GM18498 (cell line): Measurements from ENCODE around the gene DAZAP1.
A peak's percentile ranks its signal among the peaks of the same experiment; 100 is the strongest.

Source experiments
- ATAC-seq: cut with Tn5 transposase; IDR thresholded peaks from one replicate; pipeline ENCODE4 v1.9.1; 2021; ENCODE audit warnings: mild to moderate bottlenecking, moderate library complexity; ENCODE audit not compliant: unreplicated experiment

DAZAP1 gene

DNA sequence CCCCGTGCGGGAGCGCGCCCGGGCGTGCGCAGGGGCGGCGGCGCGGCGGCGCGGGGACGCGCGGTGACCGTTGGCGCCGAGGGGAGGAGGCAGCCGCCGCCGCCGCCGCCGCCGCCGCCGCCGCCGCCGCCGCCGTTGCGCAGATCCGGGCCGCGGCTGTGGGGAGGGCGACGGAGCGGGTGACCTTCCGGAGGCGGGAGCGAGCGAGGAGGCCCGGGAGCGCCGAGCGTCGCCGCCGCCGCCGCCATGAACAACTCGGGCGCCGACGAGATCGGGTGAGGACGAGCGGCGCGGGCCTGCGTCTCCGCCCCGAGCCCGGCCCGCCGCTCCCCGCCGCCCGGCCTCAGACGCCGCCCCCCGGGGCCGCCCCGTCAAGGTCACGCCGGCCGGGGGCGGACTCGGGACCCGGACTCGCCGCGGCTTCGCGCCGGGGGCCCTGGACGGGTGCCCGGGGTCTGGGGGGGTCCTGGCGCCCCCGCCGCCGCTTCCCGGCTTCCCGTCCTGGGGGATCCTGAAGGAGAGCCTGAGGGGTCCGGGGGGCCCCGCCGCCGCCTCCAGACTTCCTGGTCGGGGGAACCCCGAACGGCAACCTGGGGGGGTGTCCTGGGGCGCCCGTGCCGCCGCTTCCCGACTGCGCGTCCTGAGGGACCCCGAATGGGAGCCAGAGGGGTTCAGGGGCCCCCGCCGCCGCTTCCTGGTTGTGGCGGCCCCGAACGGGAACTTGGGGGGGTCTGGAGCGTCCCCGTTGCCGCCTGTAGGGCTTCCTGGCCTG is at the start of gene DAZAP1:
DAZAP1 (plus strand) TSS at position 59 of the 772 bp plus-strand sequence; CDS start at position 247, 188 bp downstream.
- ATAC-seq = peak; percentile 24

DNA sequence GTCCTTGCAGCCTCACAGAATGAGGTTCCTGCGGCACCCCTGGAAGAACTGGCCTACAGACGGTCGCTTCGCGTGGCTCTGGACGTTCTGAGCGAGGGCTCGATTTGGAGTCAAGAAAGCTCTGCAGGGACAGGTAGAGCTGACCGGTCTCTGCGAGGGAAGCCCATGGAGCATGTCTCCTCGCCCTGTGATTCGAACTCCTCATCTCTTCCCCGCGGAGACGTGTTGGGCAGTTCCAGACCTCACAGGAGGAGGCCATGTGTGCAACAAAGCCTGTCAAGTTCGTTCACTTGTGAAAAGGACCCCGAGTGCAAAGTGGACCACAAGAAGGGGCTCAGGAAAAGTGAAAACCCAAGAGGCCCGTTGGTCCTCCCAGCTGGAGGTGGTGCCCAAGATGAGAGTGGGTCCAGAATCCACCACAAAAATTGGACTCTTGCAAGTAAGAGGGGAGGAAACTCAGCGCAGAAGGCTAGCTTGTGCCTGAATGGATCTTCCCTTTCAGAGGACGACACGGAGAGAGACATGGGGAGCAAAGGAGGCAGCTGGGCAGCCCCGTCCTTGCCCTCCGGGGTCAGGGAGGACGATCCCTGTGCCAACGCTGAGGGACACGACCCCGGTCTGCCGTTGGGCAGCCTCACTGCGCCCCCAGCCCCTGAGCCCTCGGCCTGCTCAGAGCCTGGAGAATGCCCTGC is 47.1 kb upstream of the DAZAP1 start:
- no peak for ATAC-seq

DNA sequence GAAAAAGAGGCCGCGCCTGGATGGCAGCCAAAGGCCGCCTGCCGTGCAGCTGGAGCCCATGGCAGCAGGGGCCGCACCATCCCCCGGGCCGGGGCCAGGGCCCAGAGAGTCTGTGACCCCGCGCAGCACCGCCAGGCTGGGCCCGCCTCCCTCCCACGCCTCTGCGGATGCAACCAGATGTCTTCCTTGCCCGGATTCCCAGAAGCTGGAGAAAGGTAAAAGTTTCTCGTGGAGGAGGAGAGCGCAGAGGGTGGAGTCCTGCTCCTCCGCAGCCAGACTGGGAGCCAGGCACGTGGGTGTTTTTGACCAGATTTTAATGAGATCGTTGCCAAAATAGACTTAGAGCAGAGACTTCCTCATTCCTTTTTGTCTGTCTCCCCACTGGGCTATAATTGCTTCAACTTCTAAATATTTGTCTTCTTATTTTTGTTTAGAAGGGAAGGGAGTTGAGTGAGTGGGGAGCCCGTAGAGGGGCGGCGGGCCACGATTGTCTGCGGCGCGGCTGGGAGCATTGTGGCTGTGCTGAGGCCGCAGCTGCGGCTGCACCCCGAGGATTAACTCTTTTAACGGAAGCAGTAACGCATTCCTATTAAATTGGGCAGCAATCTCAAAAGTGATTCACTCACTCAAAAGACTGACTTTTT is 46.4 kb upstream of the DAZAP1 start:
- no peak for ATAC-seq

DNA sequence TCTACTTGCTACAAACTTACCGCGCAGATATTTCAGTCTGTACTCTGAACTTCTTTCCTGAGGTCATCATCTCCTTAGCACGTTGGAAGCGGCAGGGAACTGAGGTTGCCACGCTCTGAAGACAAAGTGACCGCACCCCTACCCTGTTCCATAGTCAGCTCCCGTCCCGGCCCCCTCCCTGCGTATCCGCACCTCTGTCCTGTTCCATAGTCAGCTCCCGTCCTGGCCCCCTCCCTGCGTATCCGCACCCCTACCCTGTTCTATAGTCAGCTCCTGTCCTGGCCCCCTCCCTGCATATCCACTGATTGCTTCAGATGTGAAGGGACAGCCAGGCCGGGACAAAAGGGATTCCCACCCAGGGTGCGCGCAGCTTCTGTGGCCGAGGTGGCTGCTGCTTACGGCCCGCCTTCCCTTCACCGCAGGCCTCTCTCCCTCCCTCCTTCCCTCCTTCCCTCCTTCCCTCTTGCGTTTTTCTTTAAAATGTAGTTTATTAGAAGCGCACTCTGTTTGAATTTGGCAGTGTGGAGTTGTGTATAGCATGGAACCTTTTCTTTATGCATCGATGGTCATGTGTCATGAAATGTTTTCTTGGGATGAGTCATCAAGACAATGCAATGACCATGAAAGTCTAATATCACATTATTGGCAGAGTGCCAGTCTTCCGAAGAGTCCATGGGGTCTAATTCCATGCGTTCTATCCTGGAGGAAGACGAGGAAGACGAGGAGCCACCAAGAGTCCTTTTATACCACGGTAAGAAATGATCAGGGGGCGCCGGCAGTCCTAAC is 45.6 kb upstream of the DAZAP1 start:
- no peak for ATAC-seq

DNA sequence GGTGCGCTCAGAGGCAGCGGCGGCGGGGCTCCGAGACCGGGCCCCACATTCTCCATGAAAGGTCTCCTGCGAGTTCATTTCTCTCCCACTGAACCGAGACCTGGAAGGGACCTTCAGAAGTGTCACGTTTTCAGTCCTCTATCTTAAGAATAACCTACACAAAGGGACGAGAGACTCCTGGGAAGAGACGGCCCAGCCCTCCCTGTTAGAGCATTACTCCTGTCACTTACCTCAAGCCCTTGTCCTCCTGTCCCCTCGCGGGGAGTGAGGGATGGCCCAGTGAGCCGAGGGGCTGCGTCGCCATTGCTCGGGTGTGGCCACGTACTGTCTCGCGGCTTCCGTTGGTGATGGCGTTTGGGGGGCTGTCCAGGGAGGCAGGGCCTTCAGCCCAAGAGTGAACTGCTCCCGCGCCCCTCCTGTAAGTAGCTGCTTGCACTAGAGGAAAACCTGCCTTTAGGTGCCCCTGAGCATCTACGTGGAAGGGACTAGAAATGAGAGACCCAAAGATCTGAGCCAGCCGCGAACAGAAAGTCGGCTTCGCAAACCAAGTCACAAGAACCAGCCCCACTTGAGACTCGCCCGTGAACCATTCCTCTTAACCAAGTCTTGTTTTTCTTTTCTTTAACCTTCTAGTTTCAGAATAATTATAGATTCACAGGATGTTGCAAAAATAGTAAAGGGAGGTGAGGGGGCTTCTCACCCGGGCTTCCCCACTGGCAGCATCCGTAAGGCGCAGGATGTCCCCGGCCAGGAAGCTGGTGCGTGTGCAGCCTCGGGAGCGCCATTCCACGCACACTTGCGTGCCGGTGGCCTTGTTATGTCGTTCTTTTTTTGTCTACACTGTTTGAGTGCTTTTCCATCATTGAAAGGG is 44.8 kb upstream of the DAZAP1 start:
- no peak for ATAC-seq

DNA sequence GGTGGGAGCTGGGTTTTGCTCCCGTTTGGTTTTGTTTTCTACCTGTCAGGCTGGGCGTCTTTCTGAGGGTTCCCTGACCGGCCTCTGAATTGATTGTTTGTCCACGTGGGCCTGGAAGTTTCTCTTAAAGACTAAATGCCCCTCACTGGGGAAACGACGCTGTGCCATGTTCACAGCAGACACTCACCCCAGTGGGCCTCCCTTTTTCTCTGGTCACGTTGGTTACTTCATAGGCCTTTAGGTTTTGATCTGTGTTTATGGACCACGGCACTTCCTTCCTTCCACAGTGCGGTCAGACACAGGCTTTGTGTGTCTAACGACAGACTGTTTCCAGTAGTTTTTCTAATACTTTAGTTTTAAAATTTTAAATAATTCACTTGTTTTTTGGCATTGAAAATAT is 43.8 kb upstream of the DAZAP1 start:
- ATAC-seq = no peak

DNA sequence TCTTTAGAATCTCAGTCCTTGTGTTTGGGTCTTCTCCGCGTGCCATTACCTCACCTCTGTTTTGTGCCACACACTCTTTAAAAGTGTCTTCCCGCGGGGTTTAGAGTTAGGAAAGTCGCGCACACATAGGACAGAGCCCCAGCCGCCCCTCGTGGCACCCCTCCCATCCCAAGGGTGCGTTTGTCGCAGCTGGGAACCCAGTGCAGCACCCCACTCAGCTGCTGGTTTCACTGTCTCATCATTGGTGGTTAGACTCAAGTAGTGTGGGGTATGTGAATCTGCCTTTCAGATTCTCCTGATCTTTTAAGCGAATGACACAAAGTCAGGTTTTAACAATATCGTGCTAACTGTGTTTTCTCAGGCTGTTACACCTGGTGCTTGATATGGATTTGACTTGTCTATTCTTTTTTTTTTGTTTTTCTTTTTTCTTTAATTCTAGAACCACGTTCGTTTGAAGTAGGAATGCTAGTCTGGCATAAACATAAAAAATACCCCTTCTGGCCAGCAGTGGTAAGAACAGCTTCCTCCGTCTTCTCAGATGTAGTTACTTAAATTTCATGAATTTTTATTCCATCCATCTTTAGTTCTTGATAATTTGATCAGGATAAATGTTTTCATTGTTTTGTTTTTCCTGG is 43.2 kb upstream of the DAZAP1 start:
- no peak for ATAC-seq

DNA sequence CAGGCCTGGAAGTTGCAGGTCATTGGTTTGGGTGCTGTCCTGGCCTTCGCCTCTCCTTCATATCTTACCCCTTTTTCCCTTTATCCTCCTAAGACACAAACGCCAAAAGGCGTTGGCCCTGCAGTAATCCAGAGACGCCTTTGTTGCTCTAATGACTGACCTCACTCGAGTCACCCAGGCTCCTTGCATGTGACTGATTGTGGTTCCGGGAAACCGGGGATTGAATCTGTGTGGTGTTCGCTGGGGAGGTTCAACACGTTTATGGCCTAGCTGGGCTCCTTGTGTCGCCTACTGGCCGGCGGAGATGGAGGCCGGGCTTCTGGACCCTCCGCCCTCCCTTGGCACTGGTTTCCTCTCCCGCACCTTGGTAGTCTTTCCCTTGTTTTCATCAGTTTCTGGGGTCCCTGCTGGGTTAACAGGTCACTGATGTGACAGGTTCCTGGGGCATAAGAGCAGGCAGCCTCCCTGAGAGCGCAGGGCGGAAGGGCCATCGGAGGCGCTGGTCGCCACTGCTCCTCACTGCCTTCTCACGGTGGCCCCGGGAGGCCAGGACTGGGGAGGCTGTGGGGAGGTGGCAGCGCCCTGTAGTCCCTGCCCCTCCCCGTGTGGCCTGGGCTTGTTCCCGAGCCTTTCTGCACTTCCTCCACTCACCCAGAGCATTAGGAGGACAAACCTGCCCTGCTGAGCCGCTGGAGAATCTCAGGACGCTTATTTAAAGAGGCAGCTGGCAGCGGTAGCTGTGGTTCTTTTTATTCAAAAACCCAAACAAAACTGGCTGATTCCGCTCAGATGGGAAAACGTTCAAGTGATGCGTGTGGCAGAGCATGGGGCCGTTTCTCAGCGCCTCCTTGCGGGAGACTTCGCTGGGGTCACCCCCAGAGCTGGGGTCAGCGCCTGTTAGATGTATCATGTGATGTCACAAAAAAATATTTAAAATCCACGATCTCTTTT is 41.8 kb upstream of the DAZAP1 start:
- ATAC-seq = no peak

DNA sequence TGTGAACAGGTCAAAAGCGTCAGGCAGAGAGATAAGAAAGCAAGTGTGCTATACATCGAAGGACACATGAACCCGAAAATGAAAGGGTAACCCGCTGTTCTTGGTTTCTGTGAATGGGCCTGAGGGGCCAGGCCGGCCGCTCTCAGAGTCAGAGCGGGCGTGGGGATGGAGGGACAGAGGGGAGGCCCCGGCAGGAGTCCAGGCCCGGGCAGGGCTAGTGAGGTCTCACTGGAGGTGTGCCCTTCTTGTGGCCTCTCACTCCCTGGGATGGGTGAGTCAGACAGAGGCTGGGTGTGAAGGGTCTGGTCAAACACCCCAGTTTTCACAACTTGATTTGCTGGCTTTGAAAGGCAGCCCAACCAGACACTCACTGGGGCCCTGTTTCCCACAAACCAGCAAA is 41.1 kb upstream of the DAZAP1 start:
- no peak for ATAC-seq

DNA sequence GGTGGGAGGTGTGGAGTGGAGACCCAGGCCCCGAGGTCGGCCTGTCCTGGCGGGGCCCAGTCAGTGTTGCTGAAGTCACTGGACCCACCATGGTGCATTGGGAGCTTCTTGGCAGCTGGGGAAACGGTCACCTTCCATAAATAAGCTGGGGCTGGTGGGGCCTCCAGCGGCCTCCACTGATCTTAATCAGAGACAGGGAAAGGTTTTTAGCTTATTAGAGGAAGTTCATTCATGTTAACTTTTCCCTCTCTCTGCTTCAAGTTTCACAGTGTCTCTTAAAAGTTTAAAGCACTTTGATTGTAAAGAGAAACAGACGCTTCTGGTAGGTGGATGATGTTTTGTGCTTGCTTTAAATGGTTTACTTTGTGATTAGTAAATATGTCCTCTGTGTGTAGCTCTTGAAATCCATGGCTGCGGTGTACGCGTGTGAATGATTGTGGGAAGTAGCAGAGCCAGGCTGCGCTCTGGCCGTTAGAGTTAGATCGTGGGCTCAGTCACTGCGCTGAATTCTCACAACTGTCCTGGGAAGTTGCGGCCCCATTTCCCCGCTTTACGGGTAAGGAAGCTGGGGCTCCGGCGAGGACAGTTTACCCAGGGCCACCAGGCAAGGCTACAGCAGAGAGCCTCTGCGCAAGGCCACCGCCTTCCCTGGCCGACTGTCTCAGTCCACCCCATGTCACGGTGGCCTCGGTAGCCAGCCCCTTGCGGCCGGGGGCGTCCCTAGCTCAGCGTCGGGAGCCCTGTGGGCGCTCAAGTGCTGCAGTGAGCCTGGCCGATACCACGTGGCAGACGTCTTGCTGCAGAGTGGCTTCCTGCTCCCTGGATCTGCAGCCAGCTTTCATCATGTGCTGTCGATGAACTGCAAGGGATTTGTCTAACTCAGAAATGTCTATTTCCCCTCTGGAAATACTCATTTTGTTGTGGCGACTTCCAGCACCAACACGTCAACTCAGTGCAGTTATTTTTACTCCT is 40.2 kb upstream of the DAZAP1 start:
- ATAC-seq = no peak

DNA sequence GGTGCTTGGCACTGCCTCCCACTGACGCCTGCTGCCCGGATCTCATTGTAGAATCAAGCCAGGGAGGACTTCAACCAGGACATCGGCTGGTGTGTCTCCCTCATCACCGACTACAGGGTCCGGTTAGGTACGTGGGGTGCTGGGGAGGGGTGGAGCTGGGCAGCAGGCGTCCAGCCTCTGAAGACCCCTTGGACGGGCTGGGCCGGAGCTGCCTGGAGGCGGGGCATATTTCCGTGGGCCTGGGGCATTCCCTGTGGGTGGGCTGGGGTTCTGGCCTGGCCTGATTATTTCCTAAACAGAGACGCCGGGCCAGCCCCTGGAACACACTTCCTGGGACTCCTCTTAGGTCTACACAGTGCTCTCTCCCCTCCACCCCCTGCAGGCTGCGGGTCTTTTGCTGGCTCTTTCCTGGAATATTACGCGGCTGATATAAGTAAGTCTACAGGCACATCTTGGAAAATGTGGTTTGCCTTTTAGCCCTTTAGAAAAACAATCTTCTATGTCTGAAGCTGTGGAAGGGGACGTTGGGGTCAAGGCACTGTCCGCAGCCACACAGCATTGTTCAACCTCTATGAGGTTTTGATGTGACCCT is 38.1 kb upstream of the DAZAP1 start:
- no peak for ATAC-seq

DNA sequence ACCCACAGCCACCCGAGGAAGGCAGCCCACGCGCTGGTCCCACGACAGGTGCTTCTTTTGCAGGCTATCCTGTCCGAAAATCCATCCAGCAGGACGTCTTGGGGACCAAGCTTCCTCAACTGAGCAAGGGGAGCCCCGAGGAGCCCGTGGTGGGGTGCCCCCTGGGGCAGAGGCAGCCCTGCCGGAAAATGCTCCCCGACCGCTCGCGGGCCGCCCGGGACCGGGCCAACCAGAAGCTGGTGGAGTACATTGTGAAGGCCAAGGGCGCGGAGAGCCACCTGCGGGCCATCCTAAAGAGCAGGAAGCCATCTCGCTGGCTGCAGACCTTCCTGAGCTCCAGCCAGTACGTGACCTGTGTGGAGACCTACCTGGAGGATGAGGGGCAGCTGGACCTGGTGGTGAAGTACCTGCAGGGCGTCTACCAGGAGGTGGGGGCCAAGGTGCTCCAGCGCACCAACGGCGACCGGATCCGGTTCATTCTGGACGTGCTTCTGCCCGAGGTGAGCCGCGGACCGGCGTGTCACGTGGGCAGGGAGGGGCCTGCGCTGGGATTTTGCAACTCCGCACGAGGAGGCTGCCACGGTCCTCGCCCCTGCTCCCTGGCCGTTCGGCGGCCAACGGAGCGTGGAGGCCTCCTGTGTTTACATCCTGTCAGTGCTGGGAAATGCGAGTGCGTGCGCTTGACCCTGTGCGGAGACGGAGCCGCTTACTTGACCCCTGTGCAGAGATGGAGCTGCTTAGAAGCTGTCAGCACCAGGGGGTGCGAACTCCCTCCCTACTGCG is 36.6 kb upstream of the DAZAP1 start:
- ATAC-seq = no peak

DNA sequence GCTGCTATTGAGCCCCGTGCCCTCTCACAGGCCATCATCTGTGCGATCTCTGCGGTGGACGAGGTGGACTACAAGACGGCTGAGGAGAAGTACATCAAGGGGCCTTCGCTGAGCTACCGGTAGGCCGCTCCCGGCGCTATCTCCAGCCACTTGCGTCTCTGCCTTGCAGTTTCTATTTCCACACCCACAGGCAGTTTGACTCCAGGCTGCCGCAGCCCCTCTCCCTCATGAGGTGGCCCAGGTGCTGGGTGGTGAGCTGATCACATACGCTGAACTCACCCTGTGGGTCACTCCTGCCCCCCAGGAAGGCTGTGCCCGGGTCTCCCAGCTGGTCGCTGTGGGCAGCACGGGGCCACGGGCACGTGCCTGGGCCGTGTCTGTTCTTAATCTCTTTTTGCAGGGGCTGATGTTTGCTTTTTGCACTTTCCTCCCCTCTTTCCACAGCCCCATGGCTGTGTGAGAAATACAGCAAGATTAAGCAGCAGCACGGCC is 34.3 kb upstream of the DAZAP1 start:
- ATAC-seq = no peak

DNA sequence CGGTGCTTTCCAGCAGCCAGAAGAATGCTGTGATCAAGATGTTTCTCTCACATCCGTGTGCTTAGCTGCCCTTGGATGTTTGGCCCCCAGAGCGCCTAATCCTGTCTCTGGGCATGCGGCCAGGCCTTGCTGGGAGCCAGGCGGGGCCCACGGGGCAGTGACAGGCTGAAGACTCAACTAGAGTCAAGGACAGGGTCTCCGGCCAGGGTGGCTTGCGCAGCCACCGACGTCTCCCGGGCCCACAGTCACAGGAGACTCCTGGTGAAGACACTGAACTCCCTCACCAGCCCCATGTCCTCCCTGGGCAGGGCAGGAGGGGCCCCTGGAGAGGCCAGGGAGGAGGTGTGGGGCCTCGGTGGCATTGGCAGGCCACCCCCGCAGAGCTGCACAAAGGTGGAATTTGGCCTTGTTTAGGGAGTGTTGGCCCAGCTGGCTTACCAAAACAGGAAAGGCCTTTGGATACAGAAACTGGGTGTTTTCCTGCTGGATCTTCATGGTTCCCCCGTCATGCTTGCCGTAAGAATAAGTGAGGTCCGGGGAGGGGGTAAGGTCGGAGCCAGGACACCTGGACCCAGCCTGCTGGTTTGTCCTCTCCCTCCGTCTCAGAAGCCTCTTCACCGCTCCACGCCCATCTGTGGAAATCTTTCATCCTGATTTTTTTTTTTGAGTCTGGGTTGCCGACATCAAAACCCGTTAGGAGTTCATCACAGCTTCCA is 33.7 kb upstream of the DAZAP1 start:
- no peak for ATAC-seq

DNA sequence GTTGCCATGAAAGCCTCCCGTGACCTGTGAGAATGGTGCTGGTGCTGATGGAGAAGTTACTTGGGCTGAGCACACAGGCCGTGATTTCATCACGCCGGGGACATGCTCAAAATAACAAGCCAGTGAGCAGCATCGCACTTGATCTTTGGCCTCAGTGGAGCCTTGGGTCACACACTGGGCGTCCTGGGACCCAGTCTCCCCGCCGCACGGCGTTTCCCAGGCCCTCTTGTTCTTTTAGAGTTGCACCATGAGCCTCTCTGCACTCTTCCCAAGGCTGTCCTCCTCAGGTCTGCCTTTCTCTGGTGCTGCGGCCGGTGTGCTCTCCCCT is 33.2 kb upstream of the DAZAP1 start:
- no peak for ATAC-seq

DNA sequence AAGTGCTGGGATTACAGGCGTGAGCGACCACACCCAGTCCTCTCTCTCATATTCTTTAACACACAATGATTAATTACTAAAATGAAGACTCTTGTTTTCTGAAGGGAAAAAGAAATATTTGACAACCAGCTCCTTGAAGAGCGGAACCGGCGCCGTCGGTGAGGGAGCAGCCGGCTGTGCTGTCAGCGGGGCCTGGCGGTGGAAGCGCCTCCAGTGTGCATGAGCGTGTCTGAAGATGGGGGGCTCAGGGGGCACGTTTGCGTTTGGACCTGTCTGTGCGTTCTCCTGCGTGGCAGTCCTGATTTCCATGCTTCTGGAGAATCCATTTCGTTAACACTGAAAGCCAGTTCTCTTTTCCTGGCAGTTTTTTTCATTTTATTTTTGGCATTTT is 31.0 kb upstream of the DAZAP1 start:
- ATAC-seq = no peak
